MM.1S (cell line): ENCODE measurements around the gene EPB41L1.

Source experiments
- DNase-seq: peaks from one replicate; pipeline ENCODE4 v3.0.0-alpha.2; 2015
- H2AFZ ChIP-seq: fragments of 300-600 bp; sonication (generic); 2 replicates; pipeline ENCODE4 v1.6.0; 2016; ENCODE audit warnings: antibody characterized with exemption, low read length
- H3F3A ChIP-seq: fragments of 300-600 bp; sonication (generic); 2 replicates; pipeline ENCODE4 v1.6.1; 2016; ENCODE audit warnings: mild to moderate bottlenecking, antibody characterized with exemption, low read length, moderate library complexity, mixed read lengths; ENCODE audit not compliant: insufficient read depth
- H3K27ac ChIP-seq: fragments of 300-600 bp; sonication (generic); 2 replicates; pipeline ENCODE4 v1.5.1; 2016; ENCODE audit warnings: mild to moderate bottlenecking, low read length
- H3K27me3 ChIP-seq: fragments of 300-600 bp; sonication (generic); replicated peaks from 2 replicates; pipeline ENCODE4 v1.6.0; 2016; ENCODE audit warnings: low read length; ENCODE audit not compliant: insufficient read depth
- H3K36me3 ChIP-seq: fragments of 300-600 bp; sonication (generic); replicated peaks from 2 replicates; pipeline ENCODE4 v1.6.1; 2016; ENCODE audit warnings: mild to moderate bottlenecking, low read length, mixed read lengths; ENCODE audit not compliant: insufficient read depth
- H3K4me1 ChIP-seq: fragments of 300-600 bp; sonication (generic); 2 replicates; pipeline ENCODE4 v1.6.1; 2016; ENCODE audit warnings: low read length, mixed read lengths
- H3K4me2 ChIP-seq: fragments of 300-600 bp; sonication (generic); 2 replicates; pipeline ENCODE4 v1.6.0; 2016; ENCODE audit warnings: low read depth, low read length
- H3K4me3 ChIP-seq: fragments of 300-600 bp; sonication (generic); 2 replicates; pipeline ENCODE4 v1.5.1; 2016; ENCODE audit warnings: low read length, mixed read lengths
- H3K79me2 ChIP-seq: fragments of 300-600 bp; sonication (generic); 2 replicates; pipeline ENCODE4 v1.6.1; 2016; ENCODE audit warnings: mixed run types, low read length, mixed read lengths
- H3K9ac ChIP-seq: fragments of 300-600 bp; sonication (generic); 2 replicates; pipeline ENCODE4 v1.6.1; 2016; ENCODE audit warnings: low read length, mixed read lengths
- H3K9me2 ChIP-seq: fragments of 300-600 bp; sonication (generic); replicated peaks from 2 replicates; pipeline ENCODE4 v1.6.1; 2016; ENCODE audit warnings: mild to moderate bottlenecking, low read length, mixed read lengths; ENCODE audit not compliant: insufficient read depth
- H3K9me3 ChIP-seq: fragments of 300-600 bp; sonication (generic); replicated peaks from 2 replicates; pipeline ENCODE4 v1.6.1; 2016; ENCODE audit warnings: mild to moderate bottlenecking, low read length, mixed read lengths; ENCODE audit not compliant: insufficient read depth
- H4K20me1 ChIP-seq: fragments of 300-600 bp; sonication (generic); 2 replicates; pipeline ENCODE4 v1.6.1; 2016; ENCODE audit warnings: mild to moderate bottlenecking, low read length, moderate library complexity, mixed read lengths; ENCODE audit not compliant: insufficient read depth
- EZH2 ChIP-seq: fragments of 300-600 bp; sonication (generic); optimal IDR thresholded peaks from 2 replicates; pipeline ENCODE3; 2017; ENCODE audit warnings: low read depth, mild to moderate bottlenecking, antibody characterized with exemption, low read length, mixed read lengths
- EZH2phosphoT487 ChIP-seq: fragments of 300-600 bp; sonication (generic); IDR thresholded peaks from 2 replicates; pipeline ENCODE4 v1.6.1; 2018; ENCODE audit warnings: antibody characterized with exemption, low read length
- TF ChIP-seq, protein P1 (sequence below): fragments of 300-600 bp; sonication (generic); IDR thresholded peaks from 2 replicates; pipeline ENCODE4 v1.5.1; 2016; ENCODE audit warnings: antibody characterized with exemption, low read length, mixed read lengths

EPB41L1 gene

DNA sequence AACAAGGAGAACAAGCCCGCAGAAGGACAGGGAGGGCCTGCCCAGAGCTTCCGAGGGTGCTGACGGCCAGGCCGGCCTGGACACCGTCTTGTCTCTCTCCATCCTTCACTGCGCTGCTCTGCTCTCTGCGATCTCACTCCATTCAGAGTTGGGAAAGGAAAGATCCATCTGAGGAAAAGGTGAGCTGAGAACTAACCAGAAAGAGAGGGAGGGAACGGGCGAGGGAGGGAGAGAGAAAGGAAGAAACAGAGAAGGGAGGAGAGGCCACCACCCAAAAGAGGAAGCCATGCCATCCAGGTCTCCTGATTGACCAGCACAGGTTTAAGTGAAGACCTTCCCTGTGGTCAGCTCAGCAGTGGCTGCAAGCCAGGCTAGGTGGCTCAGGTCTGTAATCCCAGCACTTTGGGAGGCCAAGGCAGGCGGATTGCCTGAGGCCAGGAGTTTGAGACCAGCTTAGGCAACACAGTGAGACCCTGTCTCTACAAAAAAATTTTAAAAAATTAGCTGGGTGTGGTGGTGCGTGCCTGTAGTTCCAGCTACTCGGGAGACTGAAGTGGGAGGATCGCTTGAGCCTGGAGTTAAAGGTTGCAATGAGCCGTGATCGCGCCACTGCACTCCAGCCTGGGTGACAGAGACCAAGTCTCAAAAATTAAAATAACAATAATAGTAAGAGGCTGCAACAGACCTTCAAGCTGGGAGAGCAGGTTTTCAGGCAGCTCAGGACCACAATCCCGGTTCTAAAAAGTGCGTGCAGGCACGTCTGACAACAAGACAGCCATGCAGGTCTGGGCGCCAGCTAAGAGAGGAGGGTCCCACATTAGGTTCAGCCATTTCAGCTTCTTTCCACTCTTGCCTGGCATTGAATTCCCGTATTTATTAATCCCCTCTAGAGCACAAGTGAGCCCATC is 117.4 kb downstream of the EPB41L1 start:
- H2AFZ ChIP-seq: no peak overlapping the region
- H3K9me2 ChIP-seq: no peaks in the 10 kb centered on the region
- H3K27me3 ChIP-seq: peaks cover 12% of the 10 kb centered on the region; the same call in 1 of the 2 replicates
- H3K4me1 ChIP-seq: no peaks in the 10 kb centered on the region
- TF ChIP-seq EZH2phosphoT487 (no peak), EZH2 (no peak)
- TF ChIP-seq, protein P1, sequence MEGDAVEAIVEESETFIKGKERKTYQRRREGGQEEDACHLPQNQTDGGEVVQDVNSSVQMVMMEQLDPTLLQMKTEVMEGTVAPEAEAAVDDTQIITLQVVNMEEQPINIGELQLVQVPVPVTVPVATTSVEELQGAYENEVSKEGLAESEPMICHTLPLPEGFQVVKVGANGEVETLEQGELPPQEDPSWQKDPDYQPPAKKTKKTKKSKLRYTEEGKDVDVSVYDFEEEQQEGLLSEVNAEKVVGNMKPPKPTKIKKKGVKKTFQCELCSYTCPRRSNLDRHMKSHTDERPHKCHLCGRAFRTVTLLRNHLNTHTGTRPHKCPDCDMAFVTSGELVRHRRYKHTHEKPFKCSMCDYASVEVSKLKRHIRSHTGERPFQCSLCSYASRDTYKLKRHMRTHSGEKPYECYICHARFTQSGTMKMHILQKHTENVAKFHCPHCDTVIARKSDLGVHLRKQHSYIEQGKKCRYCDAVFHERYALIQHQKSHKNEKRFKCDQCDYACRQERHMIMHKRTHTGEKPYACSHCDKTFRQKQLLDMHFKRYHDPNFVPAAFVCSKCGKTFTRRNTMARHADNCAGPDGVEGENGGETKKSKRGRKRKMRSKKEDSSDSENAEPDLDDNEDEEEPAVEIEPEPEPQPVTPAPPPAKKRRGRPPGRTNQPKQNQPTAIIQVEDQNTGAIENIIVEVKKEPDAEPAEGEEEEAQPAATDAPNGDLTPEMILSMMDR: no peak
- no peaks in the 10 kb centered on the region for H3K79me2 ChIP-seq
- no peaks in the 10 kb centered on the region for H3F3A ChIP-seq
- H3K27ac ChIP-seq: no peak overlapping the region
- no peak overlapping the region for H3K4me2 ChIP-seq
- no peaks in the 10 kb centered on the region for H3K9me3 ChIP-seq
- H3K9ac ChIP-seq: no peak overlapping the region
- H3K36me3 ChIP-seq: no peaks in the 10 kb centered on the region
- H4K20me1 ChIP-seq: no peaks in the 10 kb centered on the region
- no peak overlapping the region for H3K4me3 ChIP-seq
- no peak for DNase-seq

DNA sequence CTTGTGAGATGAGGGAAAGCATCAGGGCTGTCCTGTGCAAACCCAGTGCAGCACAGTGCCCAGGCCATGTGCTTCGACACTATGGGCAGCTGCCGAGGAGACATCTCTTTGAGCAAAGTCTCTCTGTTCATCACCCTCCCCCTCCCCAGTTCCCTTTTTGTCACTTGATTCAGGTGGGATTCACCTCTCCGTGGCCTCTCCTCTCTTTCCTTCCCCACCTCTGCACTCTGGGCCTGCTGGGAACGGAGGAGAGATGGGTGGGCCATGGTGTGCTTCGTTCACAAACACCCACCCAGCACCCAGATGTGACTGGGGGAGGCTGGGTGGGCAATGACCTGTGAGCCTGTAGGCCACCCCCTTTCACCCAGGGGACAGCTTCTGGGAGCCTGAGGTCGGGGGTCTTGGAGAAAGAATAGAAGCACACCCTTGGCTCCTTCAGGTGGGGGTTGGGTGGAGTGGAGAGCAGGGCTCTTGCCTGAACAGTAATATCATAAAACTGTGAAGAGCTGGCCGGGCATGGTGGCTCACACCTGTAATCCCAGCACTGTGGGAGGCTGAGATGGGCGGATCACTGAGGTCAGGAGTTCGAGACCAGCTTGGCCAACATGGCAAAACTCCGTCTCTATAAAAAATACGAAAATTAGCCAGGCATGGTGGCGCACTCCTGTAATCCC is 118.1 kb downstream of the EPB41L1 start:
- Histone ChIP-seq H3K9me3 (no peaks in the 10 kb centered on the region), H3K9me2 (no peaks in the 10 kb centered on the region), H3K4me3 (no peak overlapping the region), H3K27me3 (peaks cover 19% of the 10 kb centered on the region), H4K20me1 (no peaks in the 10 kb centered on the region), H3K4me2 (no peak overlapping the region), H2AFZ (no peak overlapping the region), H3K4me1 (no peaks in the 10 kb centered on the region), H3K36me3 (no peaks in the 10 kb centered on the region), H3K9ac (no peak overlapping the region), H3F3A (no peaks in the 10 kb centered on the region), H3K27ac (no peak overlapping the region), H3K79me2 (no peaks in the 10 kb centered on the region)
- DNase-seq: no peak
- TF ChIP-seq EZH2phosphoT487 (no peak), EZH2 (no peak)
- TF ChIP-seq, protein P1: no peak

DNA sequence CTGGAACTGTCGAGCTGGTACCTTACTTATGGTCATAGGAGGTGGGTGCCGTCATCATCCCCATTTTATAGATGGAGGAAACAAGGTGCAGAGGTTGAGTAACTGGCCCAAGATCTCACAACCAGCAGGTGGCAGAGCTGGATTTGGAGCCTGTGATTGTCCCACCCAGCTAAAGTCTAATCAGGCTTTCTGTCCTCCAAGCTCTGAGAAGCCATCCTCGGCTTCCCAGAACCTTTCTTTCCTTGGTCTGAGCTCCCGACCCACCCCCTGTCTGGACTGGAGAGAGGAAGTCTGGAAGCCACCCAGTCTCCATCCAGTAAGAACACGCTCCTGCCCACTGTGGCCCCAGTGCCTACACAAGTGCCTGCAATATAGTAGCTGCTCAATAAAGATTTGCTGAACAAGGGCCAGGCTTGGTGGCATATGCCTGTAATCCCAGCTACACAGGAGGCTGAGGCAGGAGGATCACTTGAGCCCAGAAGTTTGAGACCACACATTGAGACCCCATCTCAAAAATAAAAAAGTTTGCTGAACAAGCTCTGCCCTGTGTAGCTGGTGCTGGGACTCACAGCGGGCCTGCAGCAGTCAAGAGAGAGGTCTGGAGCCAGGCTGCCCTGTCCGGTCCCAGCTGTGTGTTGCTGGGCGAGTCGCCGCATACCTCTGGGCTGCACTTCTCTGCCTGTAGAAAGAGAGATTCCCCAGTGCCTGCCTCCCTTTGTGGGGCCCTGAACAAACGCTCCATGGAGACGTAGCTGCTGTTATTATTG is 119.1 kb downstream of the EPB41L1 start:
- peak; percentile 23 for DNase-seq
- Histone ChIP-seq H2AFZ (no peak overlapping the region), H3K36me3 (no peaks in the 10 kb centered on the region), H3K9me3 (no peaks in the 10 kb centered on the region), H3K4me2 (no peak overlapping the region), H3K9ac (no peak overlapping the region), H3K27ac (no peak overlapping the region), H3K79me2 (no peaks in the 10 kb centered on the region), H3K4me1 (no peaks in the 10 kb centered on the region), H3K4me3 (no peak overlapping the region), H3K9me2 (no peaks in the 10 kb centered on the region), H4K20me1 (no peaks in the 10 kb centered on the region), H3F3A (no peaks in the 10 kb centered on the region), H3K27me3 (peaks cover 26% of the 10 kb centered on the region)
- TF ChIP-seq, protein P1: peak; percentile 46
- no peak for TF ChIP-seq EZH2
